GM19238 (cell line): ENCODE measurements around the gene EHD4.

Experiments used
- DNase-seq: peaks from one replicate; pipeline ENCODE4 v3.0.0; 2011; ENCODE audit warnings: low spot score; ENCODE audit not compliant: insufficient read length

The EHD4 gene

DNA sequence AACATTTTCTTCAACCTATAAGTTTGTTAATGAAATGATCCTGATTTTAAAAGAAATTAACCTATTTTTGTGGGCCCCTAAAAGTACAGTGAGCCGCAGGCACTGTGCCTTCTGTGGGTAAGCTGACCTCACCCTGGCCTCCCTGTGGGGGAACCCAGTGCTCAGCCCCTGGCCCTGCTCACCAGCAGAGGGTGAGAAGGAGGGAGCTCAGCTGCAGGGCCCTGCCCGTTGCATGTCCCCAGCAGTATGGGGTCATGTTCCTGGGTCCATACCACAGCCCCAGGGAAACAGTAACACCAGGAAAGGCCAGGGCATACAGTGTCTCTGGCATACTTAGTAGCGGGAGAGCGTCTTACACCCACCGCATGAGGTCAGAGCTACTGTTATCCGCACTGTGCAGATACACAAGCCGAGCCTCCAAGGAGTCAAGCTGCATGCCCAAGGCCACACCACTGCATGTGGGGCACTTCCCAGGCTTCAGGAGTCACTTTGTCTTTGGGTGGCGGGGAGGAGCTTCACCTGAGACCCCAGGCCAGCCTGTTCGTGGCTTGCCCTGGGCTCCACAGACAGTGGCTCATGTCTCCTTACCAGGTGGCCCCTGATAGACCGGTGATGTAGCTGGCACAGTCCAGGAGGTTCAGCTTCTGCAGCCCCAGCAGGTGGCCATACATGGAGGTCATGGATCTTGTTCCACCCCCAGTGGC lies 22.6 kb upstream of the EHD4 start:
- no peak for DNase-seq

DNA sequence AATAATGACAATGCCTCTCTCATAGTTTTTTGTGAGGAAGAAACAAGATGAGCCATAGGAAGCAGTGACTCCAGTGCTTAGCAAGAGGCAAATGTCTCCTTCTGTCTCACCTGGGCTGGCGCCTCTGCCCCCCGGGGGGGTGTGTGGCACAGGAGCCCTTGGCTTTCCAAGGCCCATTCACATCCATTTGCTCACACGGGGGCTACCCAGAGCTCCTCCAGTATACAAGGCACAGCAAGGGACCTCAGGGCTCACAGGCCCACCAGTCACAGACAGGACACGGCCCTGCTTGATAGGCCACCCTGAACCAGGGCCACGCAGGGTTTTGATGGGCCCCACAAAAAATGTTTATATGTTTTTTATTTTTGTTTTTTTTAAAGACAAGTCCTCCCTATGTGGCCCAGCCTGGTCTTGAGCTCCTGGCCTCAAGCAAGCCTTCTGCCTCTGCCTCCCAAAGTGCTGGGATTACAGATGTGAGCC lies 21.9 kb upstream of the EHD4 start:
- DNase-seq, result no peak

DNA sequence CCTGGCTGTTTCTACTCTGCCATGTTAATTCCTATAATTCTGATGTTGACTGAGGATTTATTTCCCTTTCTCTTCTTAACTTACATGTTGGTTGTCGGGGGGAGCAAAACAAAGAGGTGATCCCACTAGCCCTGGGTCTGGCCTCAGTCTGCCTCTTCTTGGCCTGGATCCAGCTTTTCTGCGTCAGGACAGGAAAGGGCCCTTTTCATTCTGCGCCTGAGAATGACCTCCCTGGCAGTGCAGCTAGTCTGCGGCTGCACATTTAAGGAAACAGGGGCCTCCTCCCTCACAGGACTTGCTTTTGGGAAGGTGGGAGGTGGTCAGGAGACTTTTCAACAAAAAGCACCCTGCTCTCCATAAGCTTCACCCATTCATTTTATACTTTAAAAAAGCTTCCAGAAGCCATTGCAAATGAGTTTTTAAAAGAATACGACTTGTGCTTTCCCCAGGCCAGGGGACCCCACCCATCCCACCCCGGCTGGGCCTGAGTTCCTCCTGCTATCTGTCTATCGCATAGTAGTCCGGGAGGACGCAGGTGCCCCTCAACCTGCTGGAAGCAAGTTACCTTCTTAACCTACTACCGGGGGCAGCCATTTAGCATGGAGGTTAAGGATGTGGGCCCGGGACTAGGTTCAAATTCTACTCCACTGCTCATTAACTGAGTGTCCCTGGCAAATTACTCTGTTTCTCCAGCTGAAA lies 21.3 kb upstream of the EHD4 start:
- DNase-seq, result no peak

DNA sequence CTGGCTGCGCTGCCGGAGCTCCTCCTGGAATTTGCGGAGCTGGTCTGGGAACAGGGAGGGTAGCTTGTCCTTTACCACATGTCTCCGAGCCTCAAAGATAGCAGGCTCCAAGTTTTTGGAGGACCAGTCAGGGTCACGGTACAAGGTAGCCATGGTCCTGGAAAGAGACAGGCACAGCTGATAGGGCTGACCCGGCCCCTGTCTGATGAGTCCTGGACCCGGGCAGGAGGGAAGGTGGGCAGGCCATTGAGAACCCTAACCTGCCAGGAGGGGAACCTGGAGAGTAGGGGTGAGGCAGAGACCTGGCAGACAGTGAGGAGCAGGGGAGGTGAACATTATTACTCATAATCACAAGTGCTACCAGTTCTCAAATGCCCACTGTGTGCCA lies 20.4 kb upstream of the EHD4 start:
- DNase-seq, result no peak

DNA sequence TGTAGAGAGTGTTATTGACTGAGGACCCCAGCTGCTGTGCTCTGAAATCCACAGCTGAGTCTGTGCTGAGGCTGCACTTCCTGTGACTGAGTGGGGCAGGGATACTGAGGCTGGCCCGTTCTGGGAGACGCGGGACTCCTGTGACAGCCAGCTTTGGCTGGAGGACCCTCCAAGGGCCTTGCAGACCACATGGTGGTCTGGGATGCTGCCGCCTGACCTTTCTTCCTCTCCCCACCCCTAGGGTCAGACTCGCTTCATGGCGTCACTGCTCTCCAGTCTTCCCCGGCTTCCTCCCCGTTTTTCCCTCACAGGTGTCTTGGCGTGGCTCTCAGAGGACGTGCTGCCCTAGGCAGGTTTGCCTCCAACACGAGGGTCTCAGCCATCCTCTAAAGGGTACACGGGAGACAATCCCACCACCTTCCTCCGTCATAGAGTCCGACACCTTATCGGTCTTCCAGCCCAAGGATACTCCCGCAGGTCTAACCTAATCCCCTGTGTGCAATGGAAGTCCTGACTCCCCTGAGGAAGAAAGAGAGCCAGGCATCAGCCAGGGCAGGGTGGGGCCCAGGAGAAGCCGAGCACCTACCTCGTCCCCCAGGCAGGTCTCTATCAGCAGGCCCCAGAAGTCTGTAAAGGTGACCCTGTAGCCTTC lies 19.9 kb upstream of the EHD4 start:
- no peak for DNase-seq

DNA sequence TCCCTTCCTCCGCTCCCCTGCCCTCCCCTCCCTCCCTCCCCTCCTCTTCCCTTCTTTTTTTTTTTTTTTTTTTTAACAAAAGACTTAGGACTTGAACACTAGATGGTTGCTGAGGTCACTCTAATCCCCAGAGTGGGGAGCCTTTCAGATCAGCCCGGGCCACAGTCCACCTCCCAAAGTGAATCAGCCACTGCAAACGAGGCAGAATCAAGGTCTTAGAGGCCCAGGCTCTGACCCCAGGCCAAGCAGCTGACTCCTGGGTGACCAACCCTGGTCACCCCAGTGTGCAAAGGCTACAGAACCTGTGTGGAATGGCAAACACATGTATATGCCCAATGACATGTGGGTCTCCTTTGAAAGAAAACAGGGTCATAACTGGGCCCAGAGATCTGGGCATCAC lies 18.3 kb upstream of the EHD4 start:
- no peak for DNase-seq

DNA sequence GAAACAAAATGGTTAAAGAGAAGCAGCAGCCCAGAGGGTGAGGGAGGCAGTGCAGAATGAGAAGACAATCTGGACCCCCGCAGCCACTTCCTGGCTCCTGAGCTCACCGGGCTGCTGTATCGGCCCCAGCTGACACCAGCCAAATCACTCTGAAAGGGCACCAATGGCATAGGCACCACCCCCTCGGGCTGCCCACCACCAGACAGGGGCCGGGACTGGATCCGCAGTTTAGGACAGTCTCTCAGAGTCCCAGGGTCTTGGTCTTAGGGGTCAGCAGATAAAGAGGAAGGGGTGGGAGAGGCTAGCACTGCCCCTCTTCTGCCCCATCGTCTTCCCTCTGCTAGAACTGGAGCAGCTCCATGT lies 17.9 kb upstream of the EHD4 start:
- no peak for DNase-seq

DNA sequence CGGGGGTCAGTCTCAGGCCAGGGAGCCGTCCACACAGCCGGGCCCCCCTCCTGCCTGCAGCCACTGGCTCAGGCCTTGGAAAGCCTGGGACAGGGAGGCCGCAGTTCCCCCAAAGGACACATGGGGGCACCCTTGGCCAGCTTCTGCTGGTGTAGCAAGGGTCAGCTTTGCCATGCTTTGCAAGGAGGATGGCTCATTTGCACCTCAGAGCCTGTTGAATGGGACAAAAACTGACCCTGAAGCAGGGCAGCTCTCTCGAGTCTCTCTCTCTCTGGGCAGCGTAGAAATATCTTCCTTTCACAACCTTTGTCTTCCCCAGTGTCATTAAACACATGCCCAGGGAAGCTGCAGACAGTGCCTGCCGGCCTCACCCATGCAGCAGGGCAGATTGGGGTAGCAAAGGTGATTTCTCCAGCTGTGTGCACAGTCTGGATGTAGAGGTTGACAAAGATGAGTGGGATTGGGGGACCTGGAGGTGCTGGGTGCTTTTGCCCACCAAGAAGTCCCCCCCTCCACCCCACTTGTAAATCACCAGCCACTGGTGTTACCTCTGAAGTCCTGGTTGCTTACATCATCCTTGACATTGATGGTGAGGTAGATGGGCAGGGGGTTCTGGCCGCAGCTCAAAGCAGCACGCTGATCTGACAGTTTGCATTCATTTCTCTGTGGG lies 17.4 kb upstream of the EHD4 start:
- DNase-seq, result peak; percentile 82

DNA sequence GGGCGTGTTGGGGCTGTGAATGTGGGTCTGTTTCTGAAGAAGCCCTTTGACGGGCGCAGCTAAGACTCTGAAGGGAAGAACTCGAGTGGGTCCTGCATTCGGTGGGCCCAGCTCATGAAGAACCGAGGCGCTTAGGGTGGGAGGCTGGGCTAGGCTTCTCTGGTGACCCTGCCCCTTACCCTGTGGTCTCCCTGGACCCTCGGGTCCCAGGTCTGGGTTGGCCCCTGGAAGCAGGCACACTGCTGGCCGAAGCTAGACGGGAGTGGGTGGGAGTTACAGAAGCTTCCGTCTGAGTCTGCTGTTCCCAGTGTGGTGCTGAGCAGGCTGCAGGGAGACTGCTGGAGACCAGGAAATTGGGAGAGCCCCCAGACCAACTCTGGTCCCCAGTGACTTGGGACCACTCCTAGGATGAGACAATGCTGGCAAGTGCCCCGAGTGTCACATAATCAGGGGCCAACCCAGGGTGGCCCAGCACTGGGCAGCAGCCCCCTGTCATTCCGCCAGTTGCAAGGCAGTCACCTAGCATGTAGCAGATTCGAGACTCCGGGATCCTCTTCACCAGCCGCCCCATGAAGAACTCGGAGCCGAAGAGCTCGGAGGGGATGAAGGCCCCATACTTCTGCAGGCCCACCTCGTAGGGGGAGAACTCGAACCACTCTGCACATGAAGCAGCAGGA lies 16.7 kb upstream of the EHD4 start:
- DNase-seq, result no peak

DNA sequence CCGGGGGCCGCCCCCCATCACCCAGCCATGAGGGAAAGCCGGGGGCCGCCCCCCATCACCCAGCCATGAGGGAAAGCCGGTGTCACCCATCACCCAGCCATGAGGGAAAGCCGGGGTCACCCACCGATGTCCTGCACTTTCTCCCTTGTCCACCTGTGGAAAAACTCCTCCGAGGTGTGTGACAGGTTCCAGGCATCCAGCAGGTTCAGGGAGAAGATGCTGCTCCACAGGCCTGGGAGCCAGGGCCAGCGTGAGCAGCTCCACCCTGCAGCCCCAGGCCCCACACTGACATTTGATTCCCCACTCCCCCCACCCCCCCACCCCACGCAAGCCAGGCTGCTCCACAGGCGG lies 15.5 kb upstream of the EHD4 start:
- no peak for DNase-seq

DNA sequence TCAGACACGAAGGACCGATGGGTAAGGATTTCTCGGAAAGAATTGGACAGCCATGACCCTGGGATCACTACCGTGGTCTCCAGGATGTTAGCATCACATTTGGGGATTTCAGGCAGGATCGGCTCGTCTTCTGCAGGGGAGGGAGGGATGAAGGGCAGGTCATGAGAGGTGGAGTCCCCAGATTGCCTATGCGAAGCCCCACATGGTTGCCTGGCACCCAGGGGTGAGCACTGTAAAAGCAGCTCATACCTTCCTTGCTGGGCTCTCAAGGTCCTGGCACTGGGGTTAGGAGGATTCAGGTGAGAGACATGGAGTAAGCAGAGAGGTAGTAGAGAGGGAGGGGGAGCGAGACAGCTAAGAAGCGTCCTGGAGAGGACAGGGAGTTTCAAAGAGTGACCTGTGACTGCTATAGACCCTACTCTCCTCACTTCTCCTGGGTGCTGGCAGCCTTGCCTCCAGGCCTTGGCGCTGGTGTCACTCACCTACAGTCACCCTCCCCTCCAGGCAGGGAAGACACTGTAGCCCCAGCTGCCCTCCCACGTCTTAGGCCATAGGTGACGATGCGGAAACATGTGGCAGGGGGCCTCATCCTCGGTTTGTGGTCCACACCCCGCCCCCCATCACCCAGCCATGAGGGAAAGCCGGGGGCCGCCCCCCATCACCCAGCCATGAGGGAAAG lies 15.0 kb upstream of the EHD4 start:
- no peak for DNase-seq

DNA sequence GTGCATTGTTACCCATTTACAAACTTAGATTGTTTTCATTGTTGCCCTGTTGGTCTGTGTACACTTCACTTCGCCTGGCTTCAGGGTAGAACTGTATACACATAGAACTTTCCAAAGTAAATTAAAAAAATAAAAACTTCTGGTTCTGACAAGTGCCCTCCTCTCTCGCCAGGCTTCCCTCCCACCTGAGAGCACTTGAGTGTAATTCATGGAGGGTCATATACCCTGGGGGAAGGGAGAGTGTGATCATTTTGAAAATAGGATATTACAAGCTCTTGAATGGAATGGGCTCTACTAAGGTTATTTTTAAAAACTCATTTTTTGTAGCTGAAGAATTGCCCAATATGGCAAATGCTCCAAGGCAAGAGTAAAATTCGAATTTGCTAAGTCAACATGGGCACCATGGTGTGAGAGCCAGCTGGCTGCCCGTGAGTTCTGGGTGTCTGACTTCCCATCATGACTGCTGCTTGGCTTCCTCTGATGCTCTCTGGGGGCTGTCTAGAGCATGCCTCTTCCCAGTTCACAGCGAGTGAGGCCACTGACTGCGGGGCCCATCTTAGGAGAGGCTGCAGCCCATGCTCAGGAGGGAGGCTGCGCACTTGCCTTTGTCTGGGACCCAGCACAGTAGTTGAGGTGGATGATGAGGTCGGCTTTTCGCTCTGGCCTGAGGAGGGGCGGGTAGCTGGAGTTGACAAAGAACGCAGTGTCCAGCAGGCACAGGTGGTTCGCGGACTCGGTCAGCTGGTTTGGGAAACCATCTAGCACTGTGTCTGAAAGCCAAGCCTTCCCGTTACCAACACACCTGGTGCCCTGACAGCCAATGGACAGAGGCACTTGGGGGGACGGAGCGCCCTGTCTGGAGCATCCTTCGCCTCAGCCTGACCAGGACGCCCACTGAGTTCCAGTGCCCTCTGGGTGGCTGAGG lies 13.1 kb upstream of the EHD4 start:
- DNase-seq, result no peak

DNA sequence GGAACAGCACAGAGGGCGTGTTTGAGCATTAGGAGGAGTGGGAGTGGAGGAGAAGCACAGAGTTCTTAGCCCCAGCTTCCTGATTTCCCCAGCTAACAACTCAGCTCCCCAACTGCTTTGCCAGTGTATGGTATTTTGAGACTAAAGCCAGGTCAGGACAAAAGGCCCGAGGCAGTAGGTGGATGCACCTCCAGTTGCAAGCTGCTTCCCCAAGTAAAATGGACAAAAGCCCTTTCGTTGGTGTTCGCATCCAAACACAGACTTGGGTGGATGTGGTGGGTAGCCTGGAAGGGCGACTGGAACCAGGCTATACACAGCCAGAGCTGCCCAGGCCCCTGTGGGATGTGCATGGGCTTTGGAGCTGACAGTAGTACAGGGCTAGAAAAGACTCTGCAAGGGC lies 12.3 kb upstream of the EHD4 start:
- no peak for DNase-seq

DNA sequence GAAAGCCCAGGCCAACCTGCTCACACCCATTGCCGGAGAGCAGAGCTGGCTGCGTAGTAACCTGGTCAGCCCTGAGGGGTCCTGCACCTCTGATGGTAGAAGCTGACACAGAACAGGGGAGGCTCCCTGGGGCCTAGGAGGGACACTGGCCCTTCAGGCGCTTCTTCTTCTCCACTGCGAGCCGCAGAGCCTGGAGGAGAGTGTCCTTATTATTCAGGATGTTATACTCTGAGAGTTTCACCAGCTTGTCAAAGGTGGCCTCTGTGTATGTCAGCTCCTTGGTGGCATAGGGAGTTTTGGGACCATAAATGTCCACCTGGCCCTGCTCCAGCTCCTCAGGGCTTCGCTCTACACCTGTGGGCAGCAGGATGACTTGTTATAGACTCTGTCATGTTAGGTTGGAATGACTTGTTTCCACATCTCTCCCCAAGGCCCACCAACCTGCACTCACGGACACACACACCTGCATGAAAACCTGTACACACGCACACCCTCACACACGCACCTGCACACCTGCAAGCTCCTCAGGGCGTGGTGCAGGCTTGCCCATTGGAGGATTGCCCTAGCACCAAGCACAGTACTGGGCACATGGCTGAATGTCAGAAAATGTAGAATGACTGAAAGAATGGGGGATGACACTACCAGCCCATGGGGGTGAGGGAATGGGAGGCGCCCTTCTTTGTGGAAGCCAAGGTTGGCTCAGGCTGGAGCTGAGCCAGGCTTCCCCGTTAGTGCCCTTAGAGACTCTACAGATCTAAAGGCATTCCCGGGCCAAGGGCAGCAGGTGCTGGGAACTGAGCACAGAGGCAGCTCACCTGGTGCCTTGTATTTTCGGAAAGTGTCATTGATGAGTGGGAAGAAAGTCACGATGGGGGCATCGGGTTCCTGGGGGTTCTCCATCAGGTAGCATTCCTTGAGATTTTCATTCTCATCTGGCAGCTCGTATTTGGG lies 11.5 kb upstream of the EHD4 start:
- no peak for DNase-seq

DNA sequence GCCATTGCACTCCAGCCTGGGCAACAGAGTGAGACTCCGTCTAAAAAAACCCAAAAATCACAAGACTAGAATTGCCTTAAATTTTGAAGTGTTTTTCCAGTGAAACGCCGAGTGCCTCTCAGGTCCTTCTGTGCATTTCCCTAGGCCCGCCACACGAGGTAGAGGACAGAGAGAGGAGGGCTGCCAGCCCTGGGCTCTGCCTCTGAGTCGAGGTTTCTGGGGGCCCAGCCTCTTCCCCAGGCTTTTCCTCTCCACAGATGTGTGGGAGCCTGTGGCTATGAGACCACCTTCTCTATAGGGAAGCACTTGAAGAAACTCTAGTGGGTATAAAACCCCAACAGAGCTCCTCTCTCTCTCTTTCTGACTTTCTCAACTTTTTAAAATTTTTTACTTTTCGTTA lies 10.9 kb upstream of the EHD4 start:
- DNase-seq, result no peak

DNA sequence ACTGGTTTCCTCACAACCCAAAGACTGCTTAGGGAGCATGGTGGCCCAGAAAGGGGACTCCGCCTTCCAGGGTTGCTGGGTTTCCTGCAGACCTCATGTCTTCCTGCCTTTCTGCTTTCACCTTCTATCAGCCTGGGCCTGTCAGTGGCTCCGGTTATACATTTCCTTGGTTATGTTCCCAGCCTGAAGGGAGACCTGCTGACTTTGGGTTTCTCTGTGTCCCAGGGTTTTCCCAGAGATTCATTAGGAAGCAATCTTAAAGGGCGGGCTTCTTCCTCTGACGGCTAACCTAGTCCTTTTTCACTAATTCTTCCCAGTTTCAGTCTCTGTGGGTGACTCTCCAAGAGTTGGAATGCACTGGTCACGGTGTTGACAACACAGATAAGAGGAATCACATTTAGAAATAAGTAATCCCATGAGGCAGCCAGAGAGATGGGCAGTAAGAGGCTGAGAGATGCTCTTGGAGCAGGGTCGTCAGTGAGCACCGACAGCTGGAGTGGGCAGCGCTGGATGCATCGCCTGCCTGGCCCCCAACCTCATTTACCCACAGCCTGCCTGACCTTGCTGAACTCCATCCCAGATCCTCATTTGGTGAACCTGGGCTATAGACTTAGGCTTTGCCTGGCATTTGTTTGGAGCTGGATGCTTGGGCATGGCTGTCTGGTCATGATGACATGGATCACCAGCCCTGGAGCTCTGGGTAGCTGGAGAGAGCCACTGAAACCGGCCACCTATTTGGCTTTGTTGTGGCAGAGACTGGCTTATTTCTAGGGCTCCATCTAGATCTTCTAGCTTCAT lies 10.0 kb upstream of the EHD4 start:
- DNase-seq, result no peak

DNA sequence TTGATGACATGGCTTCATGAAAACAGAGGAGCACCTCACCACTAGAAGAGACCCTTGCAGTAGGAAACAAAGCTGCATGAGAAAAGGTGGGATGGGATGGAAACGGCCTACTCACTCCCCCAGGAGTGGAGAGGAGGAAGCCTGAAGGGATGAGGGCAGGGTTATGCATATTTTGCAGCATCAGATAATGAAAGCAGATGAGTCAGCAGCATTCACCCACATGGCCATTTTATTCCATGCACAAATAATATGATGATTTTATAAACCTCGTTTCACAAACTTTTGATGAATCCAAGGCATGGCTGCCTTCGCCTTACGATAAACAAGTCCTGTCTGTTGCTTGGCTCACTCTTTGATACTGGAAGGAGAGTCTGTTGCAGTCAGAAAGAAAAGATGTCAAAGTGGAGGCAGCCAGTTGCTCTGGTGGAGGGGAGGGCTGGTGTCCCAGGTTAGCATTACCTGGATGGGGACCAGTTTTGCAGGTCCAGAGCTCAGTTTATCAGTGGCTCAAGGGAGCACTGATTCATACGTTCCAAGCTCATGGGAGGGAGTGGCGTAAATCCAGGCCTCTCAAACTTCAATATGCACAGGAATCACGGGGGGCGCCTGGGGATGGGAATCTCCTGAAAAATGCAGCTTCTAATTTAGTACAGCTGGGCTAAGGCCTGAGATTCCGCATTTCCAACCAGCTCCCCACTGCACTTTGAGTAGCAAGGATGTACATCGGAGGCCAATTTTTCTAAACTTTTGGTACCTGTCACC lies 9.2 kb upstream of the EHD4 start:
- no peak for DNase-seq
